ENCODE results near the gene ITPA. TPM values are rescaled to one million over a fixed set of nuclear protein-coding genes. Genes with fewer than 3 reads are reported as not detected.

The ITPA gene
- total and polyA plus RNA-seq, 2 of the 13 experiments (the other 11 are each of a cell fraction or from before 2014, with no cell fraction given): 60.1 to 103 TPM

GRCh38 chr20:3222635-3223600, 13.6 kb downstream of the ITPA start (continued):
- TF ChIP-seq ZNF784 (CRISPR knock-in tag; IDR thresholded peaks at IDR 0.05; ENCODE audit: borderline replicate concordance): peak; percentile 89; the same call in 1 of the 2 replicates
- peak; percentile 82 for TF ChIP-seq PPARG (CRISPR knock-in tag; conservative IDR thresholded peaks at IDR 0.05)
- TF ChIP-seq ZNF10 (CRISPR knock-in tag; IDR thresholded peaks at IDR 0.05; ENCODE audit: borderline replicate concordance, low read depth): no peak
- TF ChIP-seq ZHX1 (CRISPR knock-in tag; IDR thresholded peaks at IDR 0.05; ENCODE audit: low read depth): peak; percentile 96
- TF ChIP-seq MEF2D (CRISPR knock-in tag; IDR thresholded peaks at IDR 0.05): peak; percentile 96
- TF ChIP-seq SATB2 (CRISPR knock-in tag; IDR thresholded peaks at IDR 0.05): 0 out of 2 replicates have a peak, but pooled peaks have one; percentile 21
- TF ChIP-seq MXD4 (CRISPR knock-in tag; IDR thresholded peaks at IDR 0.05): peak; percentile 92
- peak; percentile 73; the same call in 1 of the 2 replicates for TF ChIP-seq JDP2 (CRISPR knock-in tag; IDR thresholded peaks at IDR 0.05; ENCODE audit: borderline replicate concordance)
- peak; percentile 99 for TF ChIP-seq ZNF687 (CRISPR knock-in tag; IDR thresholded peaks at IDR 0.05)
- no peak for TF ChIP-seq AGO1 (IDR thresholded peaks at IDR 0.05; ENCODE audit: low read depth, low read length, poor library complexity, severe bottlenecking)
- peak; percentile 97 for TF ChIP-seq THRA (CRISPR knock-in tag; IDR thresholded peaks at IDR 0.05; ENCODE audit: borderline replicate concordance)
- peak; percentile 94 for TF ChIP-seq POGK (CRISPR knock-in tag; conservative IDR thresholded peaks at IDR 0.05)
- peak; percentile 79 for TF ChIP-seq ZFY (CRISPR knock-in tag; IDR thresholded peaks at IDR 0.05)
- peak in 1 of 2 experiments; percentile 61; a peak in 1 of 4 replicates for TF ChIP-seq POLR2A (IDR thresholded peaks at IDR 0.05; ENCODE audit: insufficient read depth in 1 of 2, low read depth in 2 of 2, low read length in 2 of 2)
- peak; percentile 90 for TF ChIP-seq ZBTB25 (CRISPR knock-in tag; IDR thresholded peaks at IDR 0.05)

All from HepG2 (cell line).